PFSK-1 (cell line): ENCODE data around the gene KRTAP10-6.

Source experiments
- POLR2AphosphoS5 ChIP-seq: IDR thresholded peaks from 2 replicates; pipeline ENCODE4 v1.6.1; 2012; ENCODE audit warnings: low read depth, mild to moderate bottlenecking, control low read depth, low read length, moderate library complexity
- SIN3A ChIP-seq: IDR thresholded peaks from 2 replicates; pipeline ENCODE4 v1.6.1; 2012; ENCODE audit warnings: mild to moderate bottlenecking, low read length, moderate library complexity, borderline replicate concordance; ENCODE audit not compliant: insufficient read depth

- no peak for TF ChIP-seq SIN3A
- TF ChIP-seq POLR2AphosphoS5, result no peak
Observed at GRCh38 chr21:44583800-44584147, 8.5 kb downstream of the KRTAP10-6 start.
